GM12878 (cell line): ENCODE results near the gene VAC14. TPM values are rescaled to one million over a fixed set of nuclear protein-coding genes. Genes with fewer than 3 reads are reported as not detected.

Experiments
- ATAC-seq: fragments of 200-7000 bp; cut with Tn5 transposase; 3 replicates; pipeline ENCODE4 v1.9.1; 2020; ENCODE audit warnings: mild to moderate bottlenecking, moderate library complexity
- BruUV-seq: library from RNA; stranded (reverse); fragments of 400-500 nt; replicated peaks from 2 replicates; lab custom pipeline; 2021; lab: Mats Ljungman, UMichigan
- CTCF ChIA-PET: fragments of 300-600 bp; sonication (Branson Sonifier 250); formaldehyde crosslinking; extraction: SDS; loops from one replicate; lab custom pipeline; 2021; ENCODE audit warnings: inconsistent platforms; lab: Yijun Ruan, JAX
- POLR2A ChIA-PET: fragments of 350-600 bp; formaldehyde crosslinking; extraction: SDS; loops from one replicate; lab custom pipeline; 2021; ENCODE audit warnings: inconsistent platforms; lab: Charles Lee
- RAD21 ChIA-PET: fragments of 300-600 bp; sonication (Branson Sonifier 250); formaldehyde crosslinking; loops from one replicate; lab custom pipeline; 2023; ENCODE audit warnings: antibody characterized with exemption; ENCODE audit not compliant: unreplicated experiment; lab: Charles Lee
- SMC1A ChIA-PET: fragments of 300-600 bp; sonication (Branson Sonifier 250); formaldehyde crosslinking; loops from one replicate; lab custom pipeline; 2023; ENCODE audit not compliant: unreplicated experiment, uncharacterized antibody; lab: Charles Lee
- DNase-seq: peaks from one replicate; pipeline ENCODE4 v3.0.0-alpha.2; 2011; ENCODE audit warnings: low read depth, low spot score
- FAIRE-seq: peaks from 3 replicates; lab custom pipeline; 2011; peaks lifted over from hg19 to GRCh38; lab: Jason Lieb, UNC
- H2AFZ ChIP-seq: 2 replicates; pipeline ENCODE4 v1.6.0; 2011; ENCODE audit warnings: low read depth, low read length, control low read depth; ENCODE audit not compliant: control insufficient read depth
- H3K27ac ChIP-seq: 2 replicates; pipeline ENCODE4 v1.5.1; 2011; ENCODE audit warnings: control low read depth; ENCODE audit not compliant: control insufficient read depth, insufficient read depth
- H3K27me3 ChIP-seq, 2 experiments: replicated peaks in 1 of 2; 2 replicates each; pipeline versions ENCODE4 v1.6.0 to v1.6.1; 2011; ENCODE audit warnings: low read length in 1 of 2; ENCODE audit not compliant: control insufficient read depth in 2 of 2, insufficient read depth in 2 of 2
- H3K36me3 ChIP-seq, 2 experiments: 2 replicates each; pipeline ENCODE4 v1.5.1; 2011; ENCODE audit warnings: low read length in 1 of 2; ENCODE audit not compliant: control insufficient read depth in 2 of 2, insufficient read depth in 2 of 2
- H3K4me1 ChIP-seq: 2 replicates; pipeline ENCODE4 v1.6.1; 2011; ENCODE audit warnings: mild to moderate bottlenecking, low read length, moderate library complexity, mixed read lengths; ENCODE audit not compliant: control insufficient read depth, insufficient read depth
- H3K4me2 ChIP-seq: 2 replicates; pipeline ENCODE4 v1.6.0; 2011; ENCODE audit warnings: control low read depth; ENCODE audit not compliant: control insufficient read depth, insufficient read depth
- H3K4me3 ChIP-seq: fragments of 200-600 bp; sonication (generic); 2 replicates; pipeline ENCODE4 v1.5.1; 2016
- H3K79me2 ChIP-seq: 2 replicates; pipeline ENCODE4 v1.6.0; 2011; ENCODE audit warnings: low read length; ENCODE audit not compliant: control insufficient read depth, insufficient read depth
- H3K9ac ChIP-seq: 2 replicates; pipeline ENCODE4 v1.8.0; 2011; ENCODE audit warnings: low read length, control low read depth, mixed read lengths; ENCODE audit not compliant: control insufficient read depth, insufficient read depth
- H3K9me3 ChIP-seq: replicated peaks from 3 replicates; pipeline ENCODE4 v1.5.1; 2011; ENCODE audit warnings: mild to moderate bottlenecking, low read length; ENCODE audit not compliant: control insufficient read depth, insufficient read depth
- H4K20me1 ChIP-seq: 2 replicates; pipeline ENCODE4 v1.6.0; 2011; ENCODE audit not compliant: control insufficient read depth, insufficient read depth
- BHLHE40 ChIP-seq, 2 experiments: fragments of 450-650 bp in 1 of 2; IDR thresholded peaks; 2 replicates each; pipeline ENCODE4 v1.6.1; 2011 to 2017; ENCODE audit warnings: low read depth in 2 of 2, borderline replicate concordance in 1 of 2, improper control_type of control experiment in 1 of 2, low read length in 1 of 2, mild to moderate bottlenecking in 1 of 2
- CBFB ChIP-seq: IDR thresholded peaks from 2 replicates; pipeline ENCODE4 v1.6.1; 2016; ENCODE audit warnings: antibody characterized with exemption, low read depth
- CBX3 ChIP-seq: fragments of 200-600 bp; sonication (generic); IDR thresholded peaks from 2 replicates; pipeline ENCODE4 v1.6.1; 2016; ENCODE audit warnings: low read depth, borderline replicate concordance
- CHD4 ChIP-seq: fragments of 200-600 bp; sonication (generic); IDR thresholded peaks from 2 replicates; pipeline ENCODE4 v1.6.1; 2016; ENCODE audit warnings: mild to moderate bottlenecking
- KDM1A ChIP-seq: fragments of 200-600 bp; sonication (generic); IDR thresholded peaks from 2 replicates; pipeline ENCODE4 v1.6.1; 2016; ENCODE audit warnings: borderline replicate concordance
- MTA2 ChIP-seq: fragments of 450-650 bp; IDR thresholded peaks from 2 replicates; pipeline ENCODE4 v1.6.1; 2016; ENCODE audit warnings: low read depth, mild to moderate bottlenecking, moderate library complexity
- POU2F2 ChIP-seq: IDR thresholded peaks from 3 replicates; pipeline ENCODE4 v1.6.1; 2011; ENCODE audit warnings: low read depth, mild to moderate bottlenecking, low read length, borderline replicate concordance
- RAD51 ChIP-seq: fragments of 450-650 bp; IDR thresholded peaks from 2 replicates; pipeline ENCODE4 v1.6.1; 2016; ENCODE audit warnings: moderate library complexity, mild to moderate bottlenecking, inconsistent platforms
- TARDBP ChIP-seq: IDR thresholded peaks from 2 replicates; pipeline ENCODE4 v1.6.1; 2016; ENCODE audit warnings: borderline replicate concordance
- WGBS: methylation state at CpG from one replicate; pipeline ENCODE4 v1.1.6; 2016; ENCODE audit warnings: low lambda C conversion rate; ENCODE audit not compliant: insufficient replicate concordance, insufficient coverage; ENCODE audit errors: missing lambda C conversion rate; 5-methylcytosine and 5-hydroxymethylcytosine counted together
- in situ Hi-C: fragments of 300-500 bp; cut with MboI; formaldehyde crosslinking; loops from 9 replicates; pipeline ENCODE4 v1.14.3; 2018; ENCODE audit warnings: mixed read lengths
- intact Hi-C: fragments of 100-400 bp; cut with micrococcal nuclease; formaldehyde crosslinking; loops from one replicate; pipeline ENCODE4 v1.14.2; 2022; ENCODE audit not compliant: unreplicated experiment
- polyA plus RNA-seq, 11 experiments: library from polyadenylated mRNA; depleted of rRNA in 4 of 11; unstranded in 6 of 11; stranded (reverse) in 5 of 11; fragments of >200 nt; fragmentation: Nextera tagmentation in 4 of 11; fragmentation: Illumina TruSeq in 1 of 11; extraction: Ambion mirVana in 4 of 11; extraction: Trizol in 1 of 11; gene quantifications; 1 replicate in 1 of 11; 2 replicates in 10 of 11; pipeline versions ENCODE4 v1.2.1 to v1.2.3, GENCODE V29; 2011 to 2016; ENCODE audit warnings: inconsistent platforms in 2 of 11, missing spikeins in 2 of 11, low read depth in 1 of 11
- total RNA-seq, 4 experiments: library from RNA; depleted of rRNA in 3 of 4; stranded (reverse); fragments of >200 nt in 3 of 4; fragmentation: Illumina TruSeq in 1 of 4; extraction: Trizol in 1 of 4; gene quantifications; 2 replicates each; pipeline versions ENCODE4 v1.2.1 to v1.2.3, GENCODE V29; 2013 to 2021
- TF ChIP-seq, protein P1 (sequence below): fragments of 450-650 bp; formaldehyde crosslinking; IDR thresholded peaks from 2 replicates; pipeline ENCODE4 v1.5.0; 2022; ENCODE audit warnings: mild to moderate bottlenecking, missing genetic modification characterization

Gene VAC14
- total and polyA plus RNA-seq, 10 of the 15 experiments (the other 5 are each of a cell fraction or from before 2014, with no cell fraction given), result 1.3 to 45.5 (median 25.5) TPM

DNA sequence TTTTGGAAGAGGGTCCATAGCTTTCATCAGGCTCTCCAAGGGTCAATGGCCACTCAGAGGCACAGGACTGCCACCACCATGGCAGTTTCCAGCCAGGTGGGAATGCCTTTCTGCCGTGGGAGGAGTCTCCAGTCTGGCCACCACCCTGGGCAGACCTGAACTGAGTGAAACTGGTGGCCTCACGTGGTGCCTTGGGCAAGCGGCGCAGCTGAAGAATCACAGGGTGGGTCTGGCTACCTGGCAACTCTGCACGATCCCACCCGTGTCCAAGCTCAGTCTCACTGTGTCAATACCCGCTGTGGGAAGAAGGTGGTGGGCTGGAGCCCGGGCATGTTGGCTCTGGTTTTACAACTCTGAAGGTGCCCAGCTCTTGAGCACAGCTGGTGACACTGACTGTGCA lies 31.8 kb downstream of the VAC14 start:
- H3K4me2 ChIP-seq, result no peak overlapping the region
- no peaks in the 10 kb centered on the region for H3K4me1 ChIP-seq
- intact Hi-C loops, result no loop called here
- TF ChIP-seq TARDBP (no peak), CBFB (no peak), POU2F2 (no peak), BHLHE40 (IDR thresholded peaks at IDR 0.05; ENCODE audit: borderline replicate concordance in 1 of 2, low read depth in 2 of 2, low read length in 1 of 2) (no peak), CHD4 (no peak), RAD51 (no peak), CBX3 (no peak), KDM1A (no peak), MTA2 (no peak)
- TF ChIP-seq, protein P1, sequence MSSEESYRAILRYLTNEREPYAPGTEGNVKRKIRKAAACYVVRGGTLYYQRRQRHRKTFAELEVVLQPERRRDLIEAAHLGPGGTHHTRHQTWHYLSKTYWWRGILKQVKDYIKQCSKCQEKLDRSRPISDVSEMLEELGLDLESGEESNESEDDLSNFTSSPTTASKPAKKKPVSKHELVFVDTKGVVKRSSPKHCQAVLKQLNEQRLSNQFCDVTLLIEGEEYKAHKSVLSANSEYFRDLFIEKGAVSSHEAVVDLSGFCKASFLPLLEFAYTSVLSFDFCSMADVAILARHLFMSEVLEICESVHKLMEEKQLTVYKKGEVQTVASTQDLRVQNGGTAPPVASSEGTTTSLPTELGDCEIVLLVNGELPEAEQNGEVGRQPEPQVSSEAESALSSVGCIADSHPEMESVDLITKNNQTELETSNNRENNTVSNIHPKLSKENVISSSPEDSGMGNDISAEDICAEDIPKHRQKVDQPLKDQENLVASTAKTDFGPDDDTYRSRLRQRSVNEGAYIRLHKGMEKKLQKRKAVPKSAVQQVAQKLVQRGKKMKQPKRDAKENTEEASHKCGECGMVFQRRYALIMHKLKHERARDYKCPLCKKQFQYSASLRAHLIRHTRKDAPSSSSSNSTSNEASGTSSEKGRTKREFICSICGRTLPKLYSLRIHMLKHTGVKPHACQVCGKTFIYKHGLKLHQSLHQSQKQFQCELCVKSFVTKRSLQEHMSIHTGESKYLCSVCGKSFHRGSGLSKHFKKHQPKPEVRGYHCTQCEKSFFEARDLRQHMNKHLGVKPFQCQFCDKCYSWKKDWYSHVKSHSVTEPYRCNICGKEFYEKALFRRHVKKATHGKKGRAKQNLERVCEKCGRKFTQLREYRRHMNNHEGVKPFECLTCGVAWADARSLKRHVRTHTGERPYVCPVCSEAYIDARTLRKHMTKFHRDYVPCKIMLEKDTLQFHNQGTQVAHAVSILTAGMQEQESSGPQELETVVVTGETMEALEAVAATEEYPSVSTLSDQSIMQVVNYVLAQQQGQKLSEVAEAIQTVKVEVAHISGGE (CRISPR knock-in tag), result no peak
- TF ChIP-seq, all 136 proteins: peak for 0
- Histone ChIP-seq H4K20me1 (no peaks in the 10 kb centered on the region), H3K27me3 (no peaks in the 10 kb centered on the region), H3K9me3 (no peaks in the 10 kb centered on the region), H3K9ac (no peak overlapping the region), H2AFZ (no peak overlapping the region), H3K79me2 (no peaks in the 10 kb centered on the region), H3K4me3 (no peak overlapping the region), H3K36me3 (peaks cover 9 to 14% of the 10 kb centered on the region in 2 experiments; a peak in 3 of 4 replicates), H3K27ac (no peak overlapping the region)
- in situ Hi-C loops, result no loop called here
- SMC1A ChIA-PET, result interaction anchor here (0.7 to 1.0 kb wide), 2 partner anchors 88 to 115 kb away, joined by 3 read pairs; no protein-coding TSS in a partner anchor
- DNase-seq (no peak), ATAC-seq (no peak), FAIRE-seq (no peak)
- no TSS peak for BruUV-seq
- RAD21 ChIA-PET, result no interaction called here
- CTCF ChIA-PET, result interaction anchor here (0.7 kb wide), 1 partner anchor 458 kb away, joined by 3 read pairs; no protein-coding TSS in a partner anchor
- POLR2A ChIA-PET, result no interaction called here
- WGBS, result 97% methylated on average over 8 of the region's 8 CpGs
